Fibroblast of lung (primary cell): Measurements from ENCODE around the gene NXPH4.

ENCODE experiments used
- CTCF ChIP-seq, 2 donors: IDR thresholded peaks in 1 of 2; conservative IDR thresholded peaks in 1 of 2; 1 replicate in 1 of 2; 2 replicates in 1 of 2; pipeline ENCODE4 v1.5.1; 2011 to 2012; ENCODE audit warnings: low read length in 2 of 2, control low read depth in 1 of 2, inconsistent platforms in 1 of 2, low read depth in 1 of 2, mild to moderate bottlenecking in 1 of 2
- EZH2 ChIP-seq: IDR thresholded peaks from 2 replicates; pipeline ENCODE4 v1.5.1; 2012; ENCODE audit warnings: low read length, control low read depth, mild to moderate bottlenecking; ENCODE audit errors: missing control alignments

- no peak for TF ChIP-seq CTCF (conservative IDR thresholded peaks at IDR 0.05 in 1 of 2, IDR thresholded peaks at IDR 0.05 in 1 of 2; ENCODE audit: low read depth in 1 of 2, low read length in 2 of 2)
- TF ChIP-seq EZH2, result no peak
These were observed 20.8 kb upstream of the NXPH4 start for GRCh38 chr12:57195611-57196371.
